Endothelial cell of hepatic sinusoid (primary cell): ENCODE results near the gene SLAMF8.

ENCODE experiments used
- in situ Hi-C: cut with HindIII; loops from 2 replicates; pipeline ENCODE4 v1.10.0; 2017; ENCODE audit warnings: low sequenced_read_pairs

SLAMF8 gene

DNA sequence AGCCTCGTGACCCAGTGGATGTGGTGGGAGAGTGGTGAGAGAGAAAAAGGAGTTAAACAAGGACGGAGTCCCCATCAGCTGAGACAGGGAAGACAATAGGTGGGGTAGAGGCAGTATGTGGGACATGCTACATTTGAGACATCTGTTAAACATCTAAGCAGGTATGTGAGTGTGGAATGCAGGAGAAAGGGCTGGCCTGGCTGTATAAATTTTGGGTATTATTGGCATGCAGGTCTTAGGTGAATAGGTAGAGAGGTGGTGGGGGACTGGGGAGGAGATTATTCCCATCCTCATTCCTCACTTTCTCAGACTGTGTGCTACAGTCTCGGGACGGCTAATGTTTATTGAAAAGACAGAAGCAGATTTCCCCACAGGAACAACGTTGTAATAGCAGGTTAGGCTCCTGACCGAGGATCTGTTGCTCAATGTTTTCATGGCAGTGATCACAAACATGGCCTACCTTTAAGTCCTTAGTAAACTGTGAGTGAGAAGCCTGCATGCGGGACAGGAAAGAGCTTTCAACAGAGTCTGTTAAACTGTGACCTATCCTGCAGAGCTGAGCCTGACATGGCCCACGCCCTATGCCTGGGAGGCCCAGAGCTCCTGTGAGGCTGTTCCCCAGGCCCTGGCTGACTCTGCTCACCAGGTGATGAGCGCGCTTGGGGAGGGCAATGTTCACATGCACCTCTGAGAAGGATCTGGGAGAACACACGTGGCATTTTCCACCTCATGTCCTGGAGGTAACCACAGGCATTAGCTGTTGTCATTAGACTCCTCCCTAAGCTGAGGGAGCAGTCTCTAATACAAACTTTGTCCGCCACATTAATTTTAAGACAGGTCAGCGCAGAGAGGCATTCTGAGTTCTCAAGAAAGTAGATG, 19.3 kb downstream of the SLAMF8 start:
- in situ Hi-C loops: no loop called here

- in situ Hi-C loops: no loop called here
Observed at GRCh38 chr1:159847231-159847630, 20.6 kb downstream of the SLAMF8 start.

DNA sequence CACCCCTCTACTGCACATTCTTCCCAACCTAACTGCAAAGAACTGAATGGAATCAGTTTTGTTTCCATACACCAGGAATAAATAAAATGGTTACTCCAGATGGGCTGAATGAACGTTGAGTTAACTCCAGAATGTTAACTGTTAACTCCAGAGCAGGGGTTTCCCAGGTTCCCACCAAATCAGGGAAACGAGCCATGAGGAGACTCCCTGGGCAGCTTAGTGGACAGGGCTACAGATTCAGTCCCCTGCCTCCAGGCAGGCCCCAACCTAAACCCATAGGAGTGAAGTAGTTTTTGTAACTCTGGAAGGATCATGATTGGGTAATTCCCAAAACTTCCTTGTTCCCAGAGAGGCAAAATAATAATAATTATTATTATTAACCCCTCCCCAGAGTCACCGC, 21.7 kb downstream of the SLAMF8 start:
- in situ Hi-C loops: no loop called here

DNA sequence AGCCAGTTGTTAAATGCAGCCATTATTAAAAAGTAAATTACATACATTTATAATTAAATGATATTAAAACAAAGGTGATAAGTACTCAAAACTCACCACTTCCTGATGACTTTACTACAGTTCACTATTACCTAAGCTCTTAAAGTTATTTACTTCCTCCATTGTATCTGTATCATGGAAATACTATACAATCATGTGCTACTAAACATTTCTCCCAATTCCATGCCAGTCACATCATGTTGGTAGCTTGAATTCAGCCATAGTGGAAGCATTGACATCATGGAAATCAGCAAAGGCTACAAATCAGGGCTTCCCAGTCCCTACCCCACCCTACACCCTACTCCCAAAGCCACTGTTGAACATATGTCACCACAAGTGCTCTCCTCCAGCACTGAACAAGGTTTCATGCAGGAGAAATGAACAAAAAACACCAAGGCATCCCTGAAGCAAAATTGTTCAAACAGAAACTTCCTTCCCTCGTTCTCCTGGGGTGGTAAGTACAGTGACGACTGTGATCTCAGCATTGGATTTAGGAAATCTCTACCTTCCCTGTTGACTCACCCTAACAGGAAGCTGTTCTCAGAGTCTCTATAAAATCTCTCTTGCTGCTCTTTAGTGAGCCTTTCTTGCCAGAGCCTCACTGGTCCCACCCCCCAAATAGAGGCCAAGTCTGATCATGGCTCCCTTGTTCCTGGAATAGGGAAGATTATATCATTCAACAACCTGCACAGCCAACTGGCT, 23.1 kb downstream of the SLAMF8 start:
- in situ Hi-C loops: no loop called here

- in situ Hi-C loops: no loop called here
Observed at GRCh38 chr1:159851407-159851806, 24.7 kb downstream of the SLAMF8 start.

- in situ Hi-C loops: no loop called here
Observed at GRCh38 chr1:159853417-159854115, 26.9 kb downstream of the SLAMF8 start.

DNA sequence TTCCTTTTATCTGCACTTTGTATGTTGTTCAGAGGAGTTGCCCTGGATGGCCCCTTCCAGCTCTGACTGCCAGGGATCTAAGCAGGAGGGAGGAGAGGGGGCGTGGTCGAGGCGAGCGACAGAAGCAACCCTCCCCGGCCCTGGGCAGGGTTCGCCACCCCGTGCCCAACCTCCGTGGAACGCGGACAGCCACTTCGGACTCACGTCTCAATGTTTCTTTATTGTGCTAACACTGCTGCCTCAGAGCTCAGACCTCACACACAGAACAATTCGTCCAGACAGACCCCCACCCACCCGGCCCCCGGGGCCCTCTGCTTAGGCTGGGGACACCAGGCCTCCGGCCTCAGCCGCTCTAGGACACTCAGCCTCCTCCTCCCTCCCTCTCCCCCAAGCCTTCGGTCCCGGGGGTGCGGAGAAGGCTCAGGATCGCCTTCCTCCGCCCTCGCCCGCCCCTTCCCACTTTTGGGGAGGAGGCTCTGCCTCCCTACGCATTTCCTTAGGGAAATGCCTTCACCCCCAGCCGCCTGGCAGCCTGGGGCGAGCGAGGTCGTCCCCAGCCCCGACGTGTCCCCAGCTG, 27.5 kb downstream of the SLAMF8 start:
- in situ Hi-C loops: no loop called here

GRCh38 chr1:159854693-159855192, 28.1 kb downstream of the SLAMF8 start:
- in situ Hi-C loops: no loop called here

DNA sequence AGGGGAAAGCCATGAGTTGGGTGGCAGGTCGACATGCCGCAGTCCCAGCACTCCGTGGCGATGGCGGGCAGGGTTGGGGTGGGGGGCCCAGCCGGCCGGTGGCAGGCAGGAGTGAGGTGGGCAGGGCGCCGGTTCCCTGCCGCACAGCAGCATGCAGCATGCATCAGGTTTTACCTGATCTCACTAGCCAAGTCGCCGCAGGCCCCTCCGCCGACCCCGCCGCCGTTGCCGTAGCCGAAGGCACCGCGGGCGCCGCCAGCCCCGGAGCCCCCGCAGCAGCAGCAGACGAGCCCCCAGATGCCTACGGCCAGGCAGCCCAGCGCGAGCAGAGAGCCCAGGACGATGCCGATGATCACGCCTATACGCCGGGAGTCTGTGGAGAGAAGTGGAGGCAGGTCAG, 29.0 kb downstream of the SLAMF8 start:
- in situ Hi-C loops: no loop called here

GRCh38 chr1:159856576-159856975, 29.9 kb downstream of the SLAMF8 start:
- in situ Hi-C loops: no loop called here

DNA sequence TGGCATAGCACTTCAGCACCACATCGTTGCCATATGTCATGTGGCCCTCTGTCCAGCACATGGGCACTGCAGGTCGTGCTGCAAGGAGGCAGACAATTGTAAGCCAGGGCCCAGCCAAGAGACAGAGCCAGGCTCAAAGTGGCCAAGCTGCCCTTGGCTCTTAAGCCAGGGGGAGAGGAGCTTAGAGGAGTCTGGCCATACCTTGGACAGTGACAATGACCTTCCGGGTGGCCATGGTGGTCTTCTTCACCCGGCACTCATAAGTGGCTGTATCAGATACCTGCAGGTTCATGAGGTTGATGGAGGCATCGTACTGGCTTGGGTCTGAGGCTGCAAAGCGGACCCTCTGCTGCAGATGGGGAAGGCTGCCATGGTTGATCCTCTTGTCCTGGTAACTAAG, 31.2 kb downstream of the SLAMF8 start:
- in situ Hi-C loops: no loop called here

- in situ Hi-C loops: no loop called here
Observed at GRCh38 chr1:159859767-159860322, 33.2 kb downstream of the SLAMF8 start.

DNA sequence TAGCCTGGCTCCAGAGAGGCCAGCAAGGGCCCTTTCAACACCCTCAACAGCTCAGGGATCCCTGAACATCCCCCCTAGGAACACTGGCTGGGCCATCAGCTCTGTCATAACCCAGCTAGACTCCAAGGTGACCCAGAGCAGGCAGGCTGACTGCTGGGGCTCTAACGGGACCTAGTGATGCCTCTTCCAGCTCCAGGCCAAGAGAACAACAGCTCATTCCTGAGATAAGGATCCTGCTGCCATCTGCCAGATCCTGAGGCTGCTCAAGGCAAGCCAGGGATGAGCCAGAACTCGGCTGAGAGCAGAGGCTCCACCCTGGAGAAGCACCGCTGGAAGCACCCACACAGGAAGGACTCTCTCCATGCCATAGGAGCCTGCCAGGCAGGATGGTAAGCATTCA, 33.8 kb downstream of the SLAMF8 start:
- in situ Hi-C loops: no loop called here

DNA sequence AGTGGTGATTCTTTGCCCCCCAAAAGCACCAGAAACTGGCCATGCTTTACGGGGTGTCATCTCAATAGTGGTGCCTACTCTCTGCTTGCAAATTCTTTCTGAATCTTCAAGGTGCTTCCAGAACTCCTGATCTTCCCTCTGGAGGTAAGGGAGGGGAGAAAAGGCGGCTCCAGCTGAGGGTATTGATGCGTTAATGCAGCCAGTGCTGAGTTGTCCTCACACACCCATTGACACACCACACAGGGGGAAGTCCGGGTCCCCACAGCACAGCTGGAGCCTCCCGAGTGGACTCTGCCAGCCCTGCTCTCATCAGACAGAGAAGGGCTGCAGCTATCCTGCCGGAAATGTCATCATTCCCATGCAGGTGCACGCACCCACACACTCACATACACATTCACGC, 34.5 kb downstream of the SLAMF8 start:
- in situ Hi-C loops: no loop called here

DNA sequence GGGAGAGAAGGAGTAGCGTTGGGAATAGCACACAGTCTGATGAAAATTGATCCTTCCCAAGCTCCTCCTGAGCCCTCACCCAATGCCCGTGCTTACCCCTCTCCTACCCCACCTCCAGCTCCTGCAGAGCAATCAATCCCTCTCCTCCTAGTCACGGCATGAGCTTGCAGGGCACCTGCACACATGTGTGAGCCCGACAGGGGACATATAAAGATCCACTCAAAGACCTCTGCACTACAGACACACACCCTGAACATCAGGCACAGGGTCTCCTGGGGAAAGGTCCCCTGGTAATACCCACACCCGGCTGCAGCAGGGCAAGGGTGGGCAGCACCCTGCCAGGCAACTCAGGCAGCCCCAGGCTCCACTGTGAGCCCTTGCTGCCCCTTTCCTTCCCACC, 35.4 kb downstream of the SLAMF8 start:
- in situ Hi-C loops: no loop called here

GRCh38 chr1:159862557-159862956, 35.9 kb downstream of the SLAMF8 start, which contains the start of gene VSIG8:
VSIG8 (minus strand) TSS chr1:159862657; CDS start chr1:159862521, 136 bp downstream.
- in situ Hi-C loops: no loop called here

DNA sequence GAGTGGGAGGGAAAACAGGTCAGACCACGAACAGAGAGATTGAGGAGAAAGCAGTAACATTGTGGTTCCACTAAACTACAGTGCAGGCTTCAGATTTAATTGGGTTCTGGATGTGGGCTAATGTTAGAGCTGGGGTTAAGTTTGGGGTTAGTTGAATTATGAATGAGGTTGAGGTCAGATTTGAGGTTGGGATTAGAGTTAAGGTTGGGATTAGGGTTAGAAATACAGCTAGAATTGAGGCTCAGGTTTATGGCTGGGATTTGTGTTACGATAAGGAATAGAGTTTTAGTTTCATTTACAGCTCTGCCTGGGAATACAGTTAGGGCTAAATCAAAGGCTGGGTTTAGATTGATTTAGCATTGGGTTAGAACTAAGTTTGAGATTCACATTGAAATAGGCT, 37.6 kb downstream of the SLAMF8 start:
- in situ Hi-C loops: no loop called here

DNA sequence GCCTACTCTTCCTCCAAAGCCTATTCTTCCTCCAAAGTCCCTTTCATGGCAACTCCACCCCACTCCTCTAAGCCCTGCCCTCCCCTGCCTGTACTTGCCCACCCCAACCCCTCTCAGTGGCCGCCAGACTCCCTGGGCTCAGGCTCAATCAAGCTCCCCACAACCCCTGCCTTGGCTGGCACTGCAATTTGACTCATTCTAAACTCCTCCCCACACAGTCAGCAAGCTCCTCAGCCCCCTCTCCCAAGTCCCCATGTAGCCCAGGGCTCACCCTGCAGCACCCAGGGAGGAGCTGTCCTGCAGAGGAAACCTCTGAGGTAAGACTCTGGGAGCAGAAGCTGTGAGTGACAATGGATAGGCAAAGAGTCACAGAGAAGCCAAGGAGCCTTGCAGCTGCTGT, 39.4 kb downstream of the SLAMF8 start:
- in situ Hi-C loops: no loop called here

- in situ Hi-C loops: no loop called here
Observed at GRCh38 chr1:159866905-159867663, 40.4 kb downstream of the SLAMF8 start.

DNA sequence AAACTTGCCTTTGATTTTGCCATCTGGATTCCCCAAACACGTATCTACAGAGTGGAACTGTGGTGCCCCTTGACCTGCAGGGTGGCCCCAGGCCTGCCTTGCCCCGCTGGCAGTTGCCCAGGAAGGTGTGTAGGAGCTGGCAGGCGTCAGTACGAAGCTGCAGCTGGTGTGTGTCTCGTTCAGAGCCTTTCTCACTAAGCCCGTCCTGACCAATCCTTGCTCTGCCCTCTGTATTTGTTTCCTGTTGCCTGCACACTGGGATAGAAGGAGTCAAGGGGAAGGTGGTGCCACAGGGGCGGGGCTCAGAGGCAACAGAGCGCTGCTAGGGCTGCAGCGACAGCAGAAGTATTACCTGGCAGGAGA, 41.0 kb downstream of the SLAMF8 start:
- in situ Hi-C loops: no loop called here
